HG02678 (cell line): ENCODE results near the gene MTREX.

Source experiments
- ATAC-seq: cut with Tn5 transposase; IDR thresholded peaks from one replicate; pipeline ENCODE4 v1.9.1; 2021; ENCODE audit warnings: mild to moderate bottlenecking, moderate library complexity; ENCODE audit not compliant: unreplicated experiment

Gene MTREX

GRCh38 chr5:55324815-55325418, 17.1 kb downstream of the MTREX start:
- ATAC-seq = peak; percentile 57

DNA sequence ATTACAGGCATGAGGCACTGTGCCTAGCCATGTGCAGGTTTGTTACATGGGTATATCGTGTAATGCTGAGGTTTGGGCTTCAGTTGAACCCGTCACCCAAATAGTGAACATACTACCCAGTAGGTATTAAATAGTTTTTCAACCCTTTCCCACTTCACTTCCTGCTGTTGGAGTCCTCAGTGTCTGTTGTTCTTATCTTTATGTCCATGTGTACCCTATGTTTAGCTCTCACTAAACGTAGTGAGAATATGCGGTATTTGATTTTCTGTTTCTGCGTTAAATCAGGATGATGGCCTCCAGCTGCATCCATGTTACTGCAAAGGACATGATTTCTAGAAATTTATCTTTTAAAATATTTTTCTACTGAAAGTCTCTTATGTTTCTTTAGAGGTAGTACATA, 17.8 kb downstream of the MTREX start:
- no peak for ATAC-seq

GRCh38 chr5:55327281-55327680, 19.5 kb downstream of the MTREX start:
- no peak for ATAC-seq

DNA sequence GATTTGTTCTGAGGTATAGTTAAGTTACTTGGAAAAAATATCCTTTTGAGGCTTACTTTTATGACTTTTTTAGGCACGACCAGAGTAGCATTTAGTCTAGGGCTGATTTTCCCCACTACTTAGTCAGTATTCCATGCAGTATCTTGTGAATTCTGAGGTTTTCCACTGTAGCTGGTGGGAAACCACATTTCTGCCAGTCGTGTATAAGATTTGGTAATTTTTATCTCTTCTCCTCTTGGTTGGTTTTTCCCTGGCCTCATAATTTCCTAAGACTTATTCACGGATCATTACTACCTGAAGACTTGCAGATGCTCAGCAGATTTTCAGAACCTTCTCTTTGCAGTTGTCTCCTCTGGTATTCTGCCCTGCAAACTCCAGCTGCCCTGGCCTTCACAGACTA, 23.5 kb downstream of the MTREX start:
- ATAC-seq = no peak

GRCh38 chr5:55333017-55333416, 25.2 kb downstream of the MTREX start:
- no peak for ATAC-seq

- ATAC-seq = no peak
These were observed 26.0 kb downstream of the MTREX start for GRCh38 chr5:55333811-55334210.

GRCh38 chr5:55338092-55338613, 30.4 kb downstream of the MTREX start:
- ATAC-seq = no peak

DNA sequence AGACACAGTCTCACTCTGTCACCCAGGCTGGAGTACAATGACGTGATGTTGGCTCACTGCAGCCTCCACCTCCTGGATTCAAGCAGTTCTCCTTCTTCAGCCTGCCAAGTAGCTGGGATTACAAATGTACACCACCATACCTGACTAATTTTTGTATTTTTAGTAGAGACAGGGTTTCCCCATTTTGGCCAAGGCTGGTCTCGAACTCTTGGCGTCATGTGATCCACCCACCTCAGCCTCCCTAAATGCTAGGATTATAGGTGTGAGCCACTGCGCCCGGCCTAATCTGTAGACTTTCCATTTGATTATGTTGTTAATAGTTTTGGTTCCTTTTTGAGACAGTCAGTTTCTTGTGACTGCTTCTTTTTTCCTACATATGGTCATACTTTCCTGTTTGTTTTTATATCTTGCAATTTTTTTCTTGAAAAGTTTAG, 31.0 kb downstream of the MTREX start:
- ATAC-seq = peak; percentile 77

DNA sequence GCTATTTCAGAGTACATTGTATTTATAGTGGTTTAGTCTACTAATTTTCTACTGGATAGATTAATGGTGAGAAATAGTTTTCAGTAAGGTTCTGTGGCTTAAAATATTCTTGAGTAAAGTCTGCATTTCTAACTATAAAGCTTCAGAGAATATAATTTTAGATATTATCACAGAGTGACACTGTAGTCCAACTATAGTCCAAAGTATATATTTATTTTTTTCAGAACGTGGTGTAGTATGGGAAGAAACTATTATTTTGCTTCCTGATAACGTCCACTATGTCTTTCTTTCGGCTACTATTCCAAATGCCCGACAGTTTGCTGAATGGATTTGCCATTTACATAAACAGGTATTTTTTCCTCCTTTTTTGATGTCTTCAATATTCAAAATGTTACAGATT, 35.3 kb downstream of the MTREX start:
- no peak for ATAC-seq

GRCh38 chr5:55343609-55344008, 35.8 kb downstream of the MTREX start:
- ATAC-seq = no peak

GRCh38 chr5:55344392-55344992, 36.7 kb downstream of the MTREX start:
- no peak for ATAC-seq

GRCh38 chr5:55345327-55345726, 37.5 kb downstream of the MTREX start:
- ATAC-seq = no peak

- no peak for ATAC-seq
These were observed 40.0 kb downstream of the MTREX start for GRCh38 chr5:55347786-55348185.

DNA sequence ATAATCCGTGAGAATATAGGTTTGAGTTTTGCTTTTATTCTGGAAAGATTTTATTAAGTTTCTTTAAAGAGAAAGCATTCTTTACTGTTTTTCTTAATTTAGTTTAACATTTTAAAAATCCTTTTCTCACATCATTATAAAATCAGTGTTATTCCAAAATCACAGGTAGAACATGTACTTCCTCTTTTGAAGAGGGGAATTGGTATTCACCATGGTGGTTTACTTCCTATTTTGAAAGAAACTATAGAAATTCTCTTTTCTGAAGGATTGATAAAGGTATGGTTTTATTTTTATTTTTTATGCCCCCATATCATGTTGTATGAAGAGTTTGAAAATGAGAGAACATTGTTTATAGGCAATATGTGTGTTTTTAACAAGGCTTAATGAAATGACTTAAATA, 43.0 kb downstream of the MTREX start:
- ATAC-seq = no peak

GRCh38 chr5:55356896-55357295, 49.1 kb downstream of the MTREX start:
- no peak for ATAC-seq

DNA sequence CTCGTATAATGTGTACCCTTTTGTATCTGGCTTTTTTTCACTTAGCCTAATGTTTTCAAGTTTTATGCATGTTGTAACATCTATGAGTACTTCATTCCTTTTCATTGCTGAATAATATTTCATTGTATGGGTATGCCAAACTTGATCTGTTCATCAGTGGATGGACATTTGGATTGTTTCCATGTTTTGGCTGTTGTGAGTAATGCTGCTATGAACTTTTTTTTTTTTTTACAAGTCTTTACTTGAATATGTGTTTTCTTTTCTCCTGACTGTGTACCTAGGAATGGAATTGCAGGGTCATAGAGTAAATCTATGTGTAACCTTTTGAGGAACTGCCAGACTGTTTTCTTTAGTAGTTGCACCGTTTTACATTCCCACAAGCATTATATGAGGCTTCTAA, 52.4 kb downstream of the MTREX start:
- ATAC-seq = no peak

DNA sequence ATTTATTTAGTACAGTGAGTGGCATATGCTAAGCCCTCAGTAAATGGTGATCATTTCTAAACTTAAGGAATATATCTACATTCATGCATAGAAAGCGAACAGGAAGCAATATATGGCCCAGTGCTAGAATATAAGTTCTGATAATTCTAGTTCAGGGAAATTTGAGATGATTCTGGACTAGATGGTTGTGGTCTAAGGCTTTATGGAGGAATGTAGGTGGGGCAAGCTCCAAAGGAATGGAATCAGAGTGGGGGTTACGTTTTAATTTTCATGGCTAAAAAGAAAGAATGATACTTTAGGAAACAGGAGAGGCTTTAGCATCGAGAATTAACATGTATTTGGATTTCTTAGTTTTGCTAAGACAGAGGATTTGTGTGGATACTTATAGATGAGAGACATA, 56.1 kb downstream of the MTREX start:
- no peak for ATAC-seq

DNA sequence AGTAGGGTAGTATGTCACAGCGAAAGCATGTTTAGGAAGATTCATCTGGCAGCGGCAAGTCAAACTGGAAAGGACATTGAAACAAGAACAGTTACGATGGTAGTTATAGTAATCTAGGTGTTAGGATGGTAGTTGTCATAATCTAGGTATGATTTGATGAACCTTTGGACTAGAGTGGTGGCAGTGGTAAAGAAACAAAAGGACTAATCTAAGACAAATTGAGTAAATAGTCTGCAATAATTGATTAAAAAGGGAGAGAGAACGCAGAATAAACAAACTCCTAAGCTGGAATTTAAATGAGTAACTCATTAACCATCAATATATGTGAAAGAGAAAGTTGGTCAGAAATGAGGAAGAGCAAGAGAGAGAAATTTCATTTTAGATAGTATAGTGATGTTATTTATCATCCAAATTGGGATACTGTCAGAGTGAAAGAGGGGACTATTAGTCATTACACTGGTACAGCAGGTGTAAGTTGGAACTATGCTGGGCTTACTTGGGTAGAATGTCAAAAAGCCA, 56.8 kb downstream of the MTREX start:
- peak; percentile 96 for ATAC-seq

DNA sequence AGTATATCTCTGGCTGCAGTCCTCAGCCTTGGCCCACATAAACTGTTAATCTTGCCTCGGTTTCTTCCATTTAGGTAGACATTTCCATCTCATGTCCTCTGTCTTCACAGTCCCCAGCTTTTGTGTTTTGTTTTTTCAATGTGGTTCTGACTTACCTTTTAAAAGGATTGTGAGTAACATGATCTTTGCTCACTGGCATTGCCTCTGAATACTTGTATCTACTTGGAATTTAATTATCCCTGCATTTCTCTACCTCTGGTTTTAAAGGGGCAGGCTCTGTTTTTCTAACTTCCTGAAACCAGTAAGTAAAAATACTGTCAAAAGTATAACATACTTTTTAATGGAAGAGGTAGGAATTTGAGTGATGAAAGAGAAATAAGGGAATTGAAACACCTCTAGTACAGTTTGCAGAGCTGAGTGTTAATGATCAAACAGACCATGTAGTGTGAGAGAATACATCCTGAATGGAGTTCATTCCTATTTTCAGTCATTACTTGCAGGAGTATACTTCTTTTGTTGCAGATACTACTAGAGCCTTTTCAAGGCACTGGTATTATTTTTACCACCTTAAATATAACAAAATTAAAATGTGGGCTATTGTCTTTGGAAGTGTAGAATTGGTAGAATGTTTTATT, 62.6 kb downstream of the MTREX start:
- ATAC-seq = no peak

DNA sequence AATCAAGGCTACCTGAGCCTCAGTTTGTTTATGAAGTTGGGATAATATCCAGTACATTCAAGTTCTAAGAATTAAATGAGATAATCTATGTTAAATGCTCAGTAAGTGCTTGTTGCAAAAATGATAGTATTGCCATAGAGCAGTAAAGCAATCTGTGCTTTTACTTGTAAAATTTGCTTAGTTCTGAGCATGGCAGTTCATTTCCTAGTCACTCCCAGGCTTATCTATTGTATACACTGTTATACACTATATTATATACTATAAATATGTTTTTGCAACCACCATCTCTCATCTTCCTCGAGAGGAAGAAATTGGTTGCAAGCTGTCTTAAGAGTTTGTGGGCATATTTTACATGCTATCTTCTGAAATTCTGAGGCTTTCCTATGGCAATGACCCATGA, 63.4 kb downstream of the MTREX start:
- no peak for ATAC-seq

GRCh38 chr5:55372130-55372925, 64.5 kb downstream of the MTREX start:
- no peak for ATAC-seq
